ENCODE data around the gene RGS5.

DNA sequence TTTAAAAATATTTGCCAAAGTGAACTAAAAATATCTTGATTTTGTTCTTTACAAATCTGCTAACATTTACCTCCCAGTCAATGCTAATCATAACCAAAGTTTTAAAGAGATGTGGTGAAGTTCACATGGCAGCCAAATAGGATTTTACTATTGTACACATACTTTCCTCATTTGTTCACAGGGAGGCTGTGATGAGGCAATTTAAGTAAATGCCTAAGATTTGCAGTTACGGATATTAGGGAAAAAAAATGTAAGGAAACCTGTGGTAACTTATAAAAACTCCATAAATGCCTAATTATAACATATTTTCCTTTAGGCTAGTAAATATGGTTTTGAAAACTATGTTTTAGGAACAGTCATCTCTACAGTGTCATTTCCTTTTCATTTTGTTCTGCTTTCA lies 32.4 kb downstream of the RGS5 start:
- TF ChIP-seq POLR2A (IDR thresholded peaks at IDR 0.05): no peak
- TF ChIP-seq, protein P1, sequence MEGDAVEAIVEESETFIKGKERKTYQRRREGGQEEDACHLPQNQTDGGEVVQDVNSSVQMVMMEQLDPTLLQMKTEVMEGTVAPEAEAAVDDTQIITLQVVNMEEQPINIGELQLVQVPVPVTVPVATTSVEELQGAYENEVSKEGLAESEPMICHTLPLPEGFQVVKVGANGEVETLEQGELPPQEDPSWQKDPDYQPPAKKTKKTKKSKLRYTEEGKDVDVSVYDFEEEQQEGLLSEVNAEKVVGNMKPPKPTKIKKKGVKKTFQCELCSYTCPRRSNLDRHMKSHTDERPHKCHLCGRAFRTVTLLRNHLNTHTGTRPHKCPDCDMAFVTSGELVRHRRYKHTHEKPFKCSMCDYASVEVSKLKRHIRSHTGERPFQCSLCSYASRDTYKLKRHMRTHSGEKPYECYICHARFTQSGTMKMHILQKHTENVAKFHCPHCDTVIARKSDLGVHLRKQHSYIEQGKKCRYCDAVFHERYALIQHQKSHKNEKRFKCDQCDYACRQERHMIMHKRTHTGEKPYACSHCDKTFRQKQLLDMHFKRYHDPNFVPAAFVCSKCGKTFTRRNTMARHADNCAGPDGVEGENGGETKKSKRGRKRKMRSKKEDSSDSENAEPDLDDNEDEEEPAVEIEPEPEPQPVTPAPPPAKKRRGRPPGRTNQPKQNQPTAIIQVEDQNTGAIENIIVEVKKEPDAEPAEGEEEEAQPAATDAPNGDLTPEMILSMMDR (IDR thresholded peaks at IDR 0.05): no peak

Measured in sigmoid colon (tissue), 3 donors.